AG10803 (cell line): ENCODE results near the gene ABHD14A.

Experiments
- DNase-seq: peaks from one replicate; pipeline ENCODE4 v3.0.0; 2010; ENCODE audit warnings: low read depth
- H3K4me3 ChIP-seq: 2 replicates; pipeline ENCODE4 v1.5.1; 2011; ENCODE audit warnings: mild to moderate bottlenecking, low read length, control low read depth
- CTCF ChIP-seq: conservative IDR thresholded peaks from 2 replicates; pipeline ENCODE4 v1.5.1; 2011; ENCODE audit warnings: mild to moderate bottlenecking, low read length, control low read depth, inconsistent platforms

Gene ABHD14A

GRCh38 chr3:52020796-52021195, 45.9 kb downstream of the ABHD14A start:
- no peak for DNase-seq
- H3K4me3 ChIP-seq = no peak overlapping the region
- TF ChIP-seq CTCF = no peak

- TF ChIP-seq CTCF = no peak
- no peak for DNase-seq
- H3K4me3 ChIP-seq = no peak overlapping the region
Observed at GRCh38 chr3:52021489-52022268, 46.8 kb downstream of the ABHD14A start.

- no peak overlapping the region for H3K4me3 ChIP-seq
- TF ChIP-seq CTCF = no peak
- no peak for DNase-seq
Observed at GRCh38 chr3:52022323-52023100, 47.6 kb downstream of the ABHD14A start.

GRCh38 chr3:52023101-52023770, 48.4 kb downstream of the ABHD14A start:
- no peak for TF ChIP-seq CTCF
- no peak for DNase-seq
- H3K4me3 ChIP-seq = no peak overlapping the region

- no peak for DNase-seq
- no peak for TF ChIP-seq CTCF
- H3K4me3 ChIP-seq = no peak overlapping the region
Observed at GRCh38 chr3:52023860-52024764, 49.2 kb downstream of the ABHD14A start.

GRCh38 chr3:52024765-52025452, 50.0 kb downstream of the ABHD14A start:
- no peak for TF ChIP-seq CTCF
- DNase-seq = no peak
- H3K4me3 ChIP-seq = no peak overlapping the region
